GM12878 (cell line): Measurements from ENCODE around the gene ZDHHC3. TPM values are rescaled to one million over a fixed set of nuclear protein-coding genes. Genes with fewer than 3 reads are reported as not detected.

Experiments used
- ATAC-seq: fragments of 200-7000 bp; cut with Tn5 transposase; 3 replicates; pipeline ENCODE4 v1.9.1; 2020; ENCODE audit warnings: mild to moderate bottlenecking, moderate library complexity
- BruUV-seq: library from RNA; stranded (reverse); fragments of 400-500 nt; replicated peaks from 2 replicates; lab custom pipeline; 2021; lab: Mats Ljungman, UMichigan
- CTCF ChIA-PET: fragments of 300-600 bp; sonication (Branson Sonifier 250); formaldehyde crosslinking; extraction: SDS; loops from one replicate; lab custom pipeline; 2021; ENCODE audit warnings: inconsistent platforms; lab: Yijun Ruan, JAX
- POLR2A ChIA-PET: fragments of 350-600 bp; formaldehyde crosslinking; extraction: SDS; loops from one replicate; lab custom pipeline; 2021; ENCODE audit warnings: inconsistent platforms; lab: Charles Lee
- RAD21 ChIA-PET: fragments of 300-600 bp; sonication (Branson Sonifier 250); formaldehyde crosslinking; loops from one replicate; lab custom pipeline; 2023; ENCODE audit warnings: antibody characterized with exemption; ENCODE audit not compliant: unreplicated experiment; lab: Charles Lee
- SMC1A ChIA-PET: fragments of 300-600 bp; sonication (Branson Sonifier 250); formaldehyde crosslinking; loops from one replicate; lab custom pipeline; 2023; ENCODE audit not compliant: unreplicated experiment, uncharacterized antibody; lab: Charles Lee
- DNase-seq: peaks from one replicate; pipeline ENCODE4 v3.0.0-alpha.2; 2011; ENCODE audit warnings: low read depth, low spot score
- FAIRE-seq: peaks from 3 replicates; lab custom pipeline; 2011; peaks lifted over from hg19 to GRCh38; lab: Jason Lieb, UNC
- H2AFZ ChIP-seq: 2 replicates; pipeline ENCODE4 v1.6.0; 2011; ENCODE audit warnings: low read depth, low read length, control low read depth; ENCODE audit not compliant: control insufficient read depth
- H3K27ac ChIP-seq: 2 replicates; pipeline ENCODE4 v1.5.1; 2011; ENCODE audit warnings: control low read depth; ENCODE audit not compliant: control insufficient read depth, insufficient read depth
- H3K27me3 ChIP-seq, 2 experiments: replicated peaks in 1 of 2; 2 replicates each; pipeline versions ENCODE4 v1.6.0 to v1.6.1; 2011; ENCODE audit warnings: low read length in 1 of 2; ENCODE audit not compliant: control insufficient read depth in 2 of 2, insufficient read depth in 2 of 2
- H3K36me3 ChIP-seq, 2 experiments: 2 replicates each; pipeline ENCODE4 v1.5.1; 2011; ENCODE audit warnings: low read length in 1 of 2; ENCODE audit not compliant: control insufficient read depth in 2 of 2, insufficient read depth in 2 of 2
- H3K4me1 ChIP-seq: 2 replicates; pipeline ENCODE4 v1.6.1; 2011; ENCODE audit warnings: mild to moderate bottlenecking, low read length, moderate library complexity, mixed read lengths; ENCODE audit not compliant: control insufficient read depth, insufficient read depth
- H3K4me2 ChIP-seq: 2 replicates; pipeline ENCODE4 v1.6.0; 2011; ENCODE audit warnings: control low read depth; ENCODE audit not compliant: control insufficient read depth, insufficient read depth
- H3K4me3 ChIP-seq: fragments of 200-600 bp; sonication (generic); 2 replicates; pipeline ENCODE4 v1.5.1; 2016
- H3K79me2 ChIP-seq: 2 replicates; pipeline ENCODE4 v1.6.0; 2011; ENCODE audit warnings: low read length; ENCODE audit not compliant: control insufficient read depth, insufficient read depth
- H3K9ac ChIP-seq: 2 replicates; pipeline ENCODE4 v1.8.0; 2011; ENCODE audit warnings: low read length, control low read depth, mixed read lengths; ENCODE audit not compliant: control insufficient read depth, insufficient read depth
- H3K9me3 ChIP-seq: replicated peaks from 3 replicates; pipeline ENCODE4 v1.5.1; 2011; ENCODE audit warnings: mild to moderate bottlenecking, low read length; ENCODE audit not compliant: control insufficient read depth, insufficient read depth
- H4K20me1 ChIP-seq: 2 replicates; pipeline ENCODE4 v1.6.0; 2011; ENCODE audit not compliant: control insufficient read depth, insufficient read depth
- CHD4 ChIP-seq: fragments of 200-600 bp; sonication (generic); IDR thresholded peaks from 2 replicates; pipeline ENCODE4 v1.6.1; 2016; ENCODE audit warnings: mild to moderate bottlenecking
- GABPA ChIP-seq: IDR thresholded peaks from 2 replicates; pipeline ENCODE4 v1.6.1; 2014; ENCODE audit warnings: antibody characterized with exemption, low read depth, mild to moderate bottlenecking, inconsistent platforms
- KLF5 ChIP-seq: fragments of 450-650 bp; IDR thresholded peaks from 2 replicates; pipeline ENCODE4 v1.6.1; 2014; ENCODE audit warnings: mild to moderate bottlenecking; ENCODE audit not compliant: partially characterized antibody
- PKNOX1 ChIP-seq: fragments of 450-650 bp; IDR thresholded peaks from 2 replicates; pipeline ENCODE4 v1.6.1; 2016; ENCODE audit warnings: mild to moderate bottlenecking
- RB1 ChIP-seq: fragments of 450-650 bp; formaldehyde crosslinking; IDR thresholded peaks from 2 replicates; pipeline ENCODE4 v1.6.1; 2017; ENCODE audit warnings: mild to moderate bottlenecking, borderline replicate concordance
- SUZ12 ChIP-seq: fragments of 200-600 bp; sonication (generic); IDR thresholded peaks from one replicate; pipeline ENCODE4 v1.6.1; 2018; ENCODE audit warnings: antibody characterized with exemption, mild to moderate bottlenecking; ENCODE audit not compliant: unreplicated experiment
- WGBS: methylation state at CpG from one replicate; pipeline ENCODE4 v1.1.6; 2016; ENCODE audit warnings: low lambda C conversion rate; ENCODE audit not compliant: insufficient replicate concordance, insufficient coverage; ENCODE audit errors: missing lambda C conversion rate; 5-methylcytosine and 5-hydroxymethylcytosine counted together
- in situ Hi-C: fragments of 300-500 bp; cut with MboI; formaldehyde crosslinking; loops from 9 replicates; pipeline ENCODE4 v1.14.3; 2018; ENCODE audit warnings: mixed read lengths
- intact Hi-C: fragments of 100-400 bp; cut with micrococcal nuclease; formaldehyde crosslinking; loops from one replicate; pipeline ENCODE4 v1.14.2; 2022; ENCODE audit not compliant: unreplicated experiment
- polyA plus RNA-seq, 11 experiments: library from polyadenylated mRNA; depleted of rRNA in 4 of 11; unstranded in 6 of 11; stranded (reverse) in 5 of 11; fragments of >200 nt; fragmentation: Nextera tagmentation in 4 of 11; fragmentation: Illumina TruSeq in 1 of 11; extraction: Ambion mirVana in 4 of 11; extraction: Trizol in 1 of 11; gene quantifications; 1 replicate in 1 of 11; 2 replicates in 10 of 11; pipeline versions ENCODE4 v1.2.1 to v1.2.3, GENCODE V29; 2011 to 2016; ENCODE audit warnings: inconsistent platforms in 2 of 11, missing spikeins in 2 of 11, low read depth in 1 of 11
- total RNA-seq, 4 experiments: library from RNA; depleted of rRNA in 3 of 4; stranded (reverse); fragments of >200 nt in 3 of 4; fragmentation: Illumina TruSeq in 1 of 4; extraction: Trizol in 1 of 4; gene quantifications; 2 replicates each; pipeline versions ENCODE4 v1.2.1 to v1.2.3, GENCODE V29; 2013 to 2021
- TF ChIP-seq, protein P1 (sequence below): IDR thresholded peaks from 2 replicates; pipeline ENCODE4 v1.6.1; 2012; ENCODE audit warnings: mild to moderate bottlenecking, low read depth, low read length
- TF ChIP-seq, protein P2 (sequence below): IDR thresholded peaks from 2 replicates; pipeline ENCODE4 v1.6.1; 2011; ENCODE audit warnings: mild to moderate bottlenecking, low read depth, low read length, moderate library complexity; ENCODE audit not compliant: insufficient replicate concordance
- TF ChIP-seq, protein P3 (sequence below): fragments of 450-650 bp; IDR thresholded peaks from 2 replicates; pipeline ENCODE4 v1.6.1; 2017; ENCODE audit warnings: mild to moderate bottlenecking

The ZDHHC3 gene
- total and polyA plus RNA-seq, 10 of the 15 experiments (the other 5 are each of a cell fraction or from before 2014, with no cell fraction given) = 6.8 to 79.1 (median 40.8) TPM

GRCh38 chr3:44931791-44932190, 44.2 kb downstream of the ZDHHC3 start (continued):
- TF ChIP-seq, protein P1, sequence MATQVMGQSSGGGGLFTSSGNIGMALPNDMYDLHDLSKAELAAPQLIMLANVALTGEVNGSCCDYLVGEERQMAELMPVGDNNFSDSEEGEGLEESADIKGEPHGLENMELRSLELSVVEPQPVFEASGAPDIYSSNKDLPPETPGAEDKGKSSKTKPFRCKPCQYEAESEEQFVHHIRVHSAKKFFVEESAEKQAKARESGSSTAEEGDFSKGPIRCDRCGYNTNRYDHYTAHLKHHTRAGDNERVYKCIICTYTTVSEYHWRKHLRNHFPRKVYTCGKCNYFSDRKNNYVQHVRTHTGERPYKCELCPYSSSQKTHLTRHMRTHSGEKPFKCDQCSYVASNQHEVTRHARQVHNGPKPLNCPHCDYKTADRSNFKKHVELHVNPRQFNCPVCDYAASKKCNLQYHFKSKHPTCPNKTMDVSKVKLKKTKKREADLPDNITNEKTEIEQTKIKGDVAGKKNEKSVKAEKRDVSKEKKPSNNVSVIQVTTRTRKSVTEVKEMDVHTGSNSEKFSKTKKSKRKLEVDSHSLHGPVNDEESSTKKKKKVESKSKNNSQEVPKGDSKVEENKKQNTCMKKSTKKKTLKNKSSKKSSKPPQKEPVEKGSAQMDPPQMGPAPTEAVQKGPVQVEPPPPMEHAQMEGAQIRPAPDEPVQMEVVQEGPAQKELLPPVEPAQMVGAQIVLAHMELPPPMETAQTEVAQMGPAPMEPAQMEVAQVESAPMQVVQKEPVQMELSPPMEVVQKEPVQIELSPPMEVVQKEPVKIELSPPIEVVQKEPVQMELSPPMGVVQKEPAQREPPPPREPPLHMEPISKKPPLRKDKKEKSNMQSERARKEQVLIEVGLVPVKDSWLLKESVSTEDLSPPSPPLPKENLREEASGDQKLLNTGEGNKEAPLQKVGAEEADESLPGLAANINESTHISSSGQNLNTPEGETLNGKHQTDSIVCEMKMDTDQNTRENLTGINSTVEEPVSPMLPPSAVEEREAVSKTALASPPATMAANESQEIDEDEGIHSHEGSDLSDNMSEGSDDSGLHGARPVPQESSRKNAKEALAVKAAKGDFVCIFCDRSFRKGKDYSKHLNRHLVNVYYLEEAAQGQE = no peak

DNA sequence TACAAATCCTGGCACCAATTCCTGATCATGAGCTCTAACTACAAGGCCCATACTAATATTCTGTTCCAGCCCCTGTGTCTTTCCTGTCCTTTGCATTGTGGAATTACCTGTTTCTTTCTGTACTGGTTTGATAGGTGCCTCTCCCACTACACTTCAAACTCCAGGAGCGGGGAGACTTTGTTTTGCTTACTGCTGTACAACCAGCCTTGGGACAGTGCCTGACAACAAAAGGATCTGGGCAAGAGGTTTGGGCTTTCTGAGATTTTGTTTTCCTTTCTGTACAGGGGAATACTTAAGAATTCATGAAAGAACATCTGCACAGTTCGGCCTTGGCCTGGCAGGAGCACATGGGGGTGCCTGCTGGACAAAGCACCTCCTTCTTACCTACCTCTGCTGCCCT, 45.1 kb downstream of the ZDHHC3 start:
- TF ChIP-seq, protein P2, sequence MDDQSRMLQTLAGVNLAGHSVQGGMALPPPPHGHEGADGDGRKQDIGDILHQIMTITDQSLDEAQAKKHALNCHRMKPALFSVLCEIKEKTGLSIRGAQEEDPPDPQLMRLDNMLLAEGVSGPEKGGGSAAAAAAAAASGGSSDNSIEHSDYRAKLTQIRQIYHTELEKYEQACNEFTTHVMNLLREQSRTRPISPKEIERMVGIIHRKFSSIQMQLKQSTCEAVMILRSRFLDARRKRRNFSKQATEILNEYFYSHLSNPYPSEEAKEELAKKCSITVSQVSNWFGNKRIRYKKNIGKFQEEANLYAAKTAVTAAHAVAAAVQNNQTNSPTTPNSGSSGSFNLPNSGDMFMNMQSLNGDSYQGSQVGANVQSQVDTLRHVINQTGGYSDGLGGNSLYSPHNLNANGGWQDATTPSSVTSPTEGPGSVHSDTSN = no peak
- TF ChIP-seq PKNOX1 (no peak), SUZ12 (no peak), RB1 (no peak), KLF5 (no peak), GABPA (no peak), CHD4 (no peak)
- TF ChIP-seq, protein P3, sequence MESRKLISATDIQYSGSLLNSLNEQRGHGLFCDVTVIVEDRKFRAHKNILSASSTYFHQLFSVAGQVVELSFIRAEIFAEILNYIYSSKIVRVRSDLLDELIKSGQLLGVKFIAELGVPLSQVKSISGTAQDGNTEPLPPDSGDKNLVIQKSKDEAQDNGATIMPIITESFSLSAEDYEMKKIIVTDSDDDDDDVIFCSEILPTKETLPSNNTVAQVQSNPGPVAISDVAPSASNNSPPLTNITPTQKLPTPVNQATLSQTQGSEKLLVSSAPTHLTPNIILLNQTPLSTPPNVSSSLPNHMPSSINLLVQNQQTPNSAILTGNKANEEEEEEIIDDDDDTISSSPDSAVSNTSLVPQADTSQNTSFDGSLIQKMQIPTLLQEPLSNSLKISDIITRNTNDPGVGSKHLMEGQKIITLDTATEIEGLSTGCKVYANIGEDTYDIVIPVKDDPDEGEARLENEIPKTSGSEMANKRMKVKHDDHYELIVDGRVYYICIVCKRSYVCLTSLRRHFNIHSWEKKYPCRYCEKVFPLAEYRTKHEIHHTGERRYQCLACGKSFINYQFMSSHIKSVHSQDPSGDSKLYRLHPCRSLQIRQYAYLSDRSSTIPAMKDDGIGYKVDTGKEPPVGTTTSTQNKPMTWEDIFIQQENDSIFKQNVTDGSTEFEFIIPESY = no peak
- WGBS = 100% methylated on average over 2 of the region's 2 CpGs
- CTCF ChIA-PET = no interaction called here
- DNase-seq (no peak), ATAC-seq (no peak), FAIRE-seq (no peak)
- Histone ChIP-seq H3K79me2 (no peaks in the 10 kb centered on the region), H3K4me2 (no peak overlapping the region), H3K4me1 (no peaks in the 10 kb centered on the region), H3K36me3 (peaks cover 3 to 24% of the 10 kb centered on the region in 2 experiments; a peak in 3 of 4 replicates), H2AFZ (no peak overlapping the region), H3K9ac (no peak overlapping the region), H3K4me3 (no peak overlapping the region), H3K27ac (no peak overlapping the region), H3K9me3 (no peaks in the 10 kb centered on the region), H3K27me3 (no peaks in the 10 kb centered on the region), H4K20me1 (no peaks in the 10 kb centered on the region)
- in situ Hi-C loops = no loop called here
- BruUV-seq = no TSS peak
- intact Hi-C loops = no loop called here
- RAD21 ChIA-PET = no interaction called here
- POLR2A ChIA-PET = no interaction called here
- SMC1A ChIA-PET = no interaction called here
